Stimulated activated CD4-positive, alpha-beta T cell treated with anti-CD3 and anti-CD28 coated beads, Interleukin-12 subunit alpha, Interleukin-12 subunit beta, amount 100 ng/mL, for 48 hours (primary cell): Measurements from ENCODE around the gene DRP2.
"Not testable (repeated sequence)": the region's sequence is repeated elsewhere in the genome, so short reads cannot be mapped to it uniquely, and the experiment has no call there.

Experiments used
- DNase-seq, 3 donors: peaks; one replicate each; pipeline ENCODE4 v3.0.0-alpha.2; 2020; ENCODE audit warnings: low read depth in 2 of 3, low spot score in 1 of 3

The DRP2 gene, protein sequence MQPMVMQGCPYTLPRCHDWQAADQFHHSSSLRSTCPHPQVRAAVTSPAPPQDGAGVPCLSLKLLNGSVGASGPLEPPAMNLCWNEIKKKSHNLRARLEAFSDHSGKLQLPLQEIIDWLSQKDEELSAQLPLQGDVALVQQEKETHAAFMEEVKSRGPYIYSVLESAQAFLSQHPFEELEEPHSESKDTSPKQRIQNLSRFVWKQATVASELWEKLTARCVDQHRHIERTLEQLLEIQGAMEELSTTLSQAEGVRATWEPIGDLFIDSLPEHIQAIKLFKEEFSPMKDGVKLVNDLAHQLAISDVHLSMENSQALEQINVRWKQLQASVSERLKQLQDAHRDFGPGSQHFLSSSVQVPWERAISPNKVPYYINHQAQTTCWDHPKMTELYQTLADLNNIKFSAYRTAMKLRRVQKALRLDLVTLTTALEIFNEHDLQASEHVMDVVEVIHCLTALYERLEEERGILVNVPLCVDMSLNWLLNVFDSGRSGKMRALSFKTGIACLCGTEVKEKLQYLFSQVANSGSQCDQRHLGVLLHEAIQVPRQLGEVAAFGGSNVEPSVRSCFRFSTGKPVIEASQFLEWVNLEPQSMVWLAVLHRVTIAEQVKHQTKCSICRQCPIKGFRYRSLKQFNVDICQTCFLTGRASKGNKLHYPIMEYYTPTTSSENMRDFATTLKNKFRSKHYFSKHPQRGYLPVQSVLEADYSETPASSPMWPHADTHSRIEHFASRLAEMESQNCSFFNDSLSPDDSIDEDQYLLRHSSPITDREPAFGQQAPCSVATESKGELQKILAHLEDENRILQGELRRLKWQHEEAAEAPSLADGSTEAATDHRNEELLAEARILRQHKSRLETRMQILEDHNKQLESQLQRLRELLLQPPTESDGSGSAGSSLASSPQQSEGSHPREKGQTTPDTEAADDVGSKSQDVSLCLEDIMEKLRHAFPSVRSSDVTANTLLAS

DNA sequence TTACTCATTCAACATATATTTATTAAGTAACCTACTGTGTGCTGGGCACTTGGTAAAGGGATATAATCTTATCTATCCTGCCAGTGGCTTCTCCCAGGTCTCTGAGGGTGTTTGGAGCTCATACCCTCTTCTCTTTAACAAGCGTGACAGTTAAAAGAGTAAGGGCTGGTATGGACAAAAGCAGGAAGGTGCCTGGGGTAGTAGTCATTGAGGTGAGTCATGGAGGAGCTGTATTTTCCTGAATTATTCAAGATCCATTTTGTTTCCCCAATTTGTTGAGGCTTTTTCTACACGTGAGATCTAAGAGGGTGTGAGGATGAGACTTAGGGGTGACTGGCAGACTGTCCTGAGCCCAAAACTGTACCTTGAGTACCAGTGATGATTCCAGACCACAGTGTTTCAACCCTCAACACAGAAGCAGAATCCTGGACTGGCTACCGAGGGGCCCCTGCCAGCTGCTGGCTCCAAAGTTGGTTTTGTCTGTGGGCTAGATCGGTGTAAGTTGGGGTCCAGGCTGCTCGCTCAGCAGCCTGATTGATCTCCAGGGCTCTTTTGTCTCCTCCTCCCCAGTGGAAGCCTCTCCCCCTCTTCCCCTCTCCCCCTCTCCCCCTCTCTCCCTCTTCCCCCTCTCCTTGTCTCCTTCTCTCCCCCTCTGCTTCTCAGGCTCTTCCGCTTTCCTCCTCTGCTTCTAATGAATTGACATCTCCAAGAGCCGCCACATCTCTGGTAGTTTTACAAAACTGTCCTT, at the start of gene DRP2:
Gene DRP2 (plus strand): TSS at position 671 of the 748 bp plus-strand sequence. CDS start 11,862 bp downstream, outside the sequence.
- DNase-seq, result no peak

GRCh38 chrX:101171883-101172400, 47.6 kb upstream of the DRP2 start:
- DNase-seq, result no peak

DNA sequence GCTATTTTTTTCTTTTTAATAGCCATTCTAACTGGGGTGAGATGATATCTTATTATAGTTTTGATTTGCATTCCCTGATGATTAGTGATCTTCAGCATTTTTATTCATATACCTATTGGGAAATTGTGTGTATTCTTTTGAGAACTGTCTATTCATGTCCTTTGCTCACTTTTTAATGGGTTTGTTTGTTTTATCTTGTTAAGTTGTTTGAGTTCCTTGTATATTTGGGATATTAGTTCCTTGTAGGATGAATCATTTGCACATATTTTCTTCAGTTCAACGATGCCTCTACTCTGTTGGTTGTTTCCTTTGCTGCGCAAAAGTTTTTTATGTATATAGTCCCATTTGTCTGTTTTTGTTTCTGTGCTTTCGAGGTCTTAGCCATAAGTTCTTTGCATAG, 43.1 kb upstream of the DRP2 start:
- no peak for DNase-seq

- DNase-seq, result not testable (repeated sequence)
Measured at GRCh38 chrX:101184876-101185275, 34.7 kb upstream of the DRP2 start.

DNA sequence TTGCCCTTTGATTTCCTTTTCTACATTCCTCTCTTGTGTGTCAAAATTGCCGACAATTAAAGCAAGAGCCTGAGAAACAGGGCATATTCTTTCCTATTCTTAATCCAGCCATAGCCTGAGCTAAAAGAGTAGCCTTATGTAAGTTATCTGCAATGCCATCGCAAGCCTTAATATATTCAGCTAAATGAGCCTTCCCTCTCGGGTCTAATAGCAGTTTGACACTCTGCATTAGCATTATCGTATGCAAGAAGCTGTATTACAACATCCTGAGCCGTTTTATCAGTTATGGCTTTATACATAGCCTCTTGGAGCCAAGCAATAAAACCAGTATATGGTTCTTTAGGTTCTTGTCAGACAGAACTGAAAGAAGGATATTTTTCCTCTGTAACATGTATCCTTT, 31.6 kb upstream of the DRP2 start:
- DNase-seq, result not testable (repeated sequence)

- no peak for DNase-seq
Measured at GRCh38 chrX:101190736-101191135, 28.9 kb upstream of the DRP2 start.

DNA sequence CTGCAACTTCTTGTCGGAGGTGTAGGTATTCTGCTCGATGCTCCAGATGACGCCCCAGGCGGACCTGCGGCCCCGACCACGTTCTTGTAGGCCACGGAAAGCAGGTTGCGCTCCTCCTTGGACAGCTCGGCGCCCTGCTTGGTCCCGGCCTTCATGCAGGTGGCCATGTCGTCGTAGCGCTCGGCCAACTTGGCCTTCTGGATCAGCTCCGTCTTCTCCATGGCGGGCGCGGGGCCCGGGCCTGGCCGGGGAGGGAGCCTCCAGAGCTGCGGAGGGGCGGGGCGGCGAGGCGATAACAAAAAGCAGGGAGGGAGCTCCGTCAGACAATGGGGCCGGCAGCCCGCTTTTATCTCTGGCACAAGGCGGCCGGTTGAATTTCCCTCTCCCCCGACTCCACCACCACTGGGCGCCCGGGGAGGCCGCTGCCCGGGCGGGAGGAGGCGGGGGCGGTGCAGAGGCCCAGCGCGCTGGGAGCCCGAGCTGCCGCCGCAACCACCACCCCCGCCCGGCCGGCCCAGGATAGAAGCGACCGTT, 28.3 kb upstream of the DRP2 start:
- DNase-seq, result no peak

DNA sequence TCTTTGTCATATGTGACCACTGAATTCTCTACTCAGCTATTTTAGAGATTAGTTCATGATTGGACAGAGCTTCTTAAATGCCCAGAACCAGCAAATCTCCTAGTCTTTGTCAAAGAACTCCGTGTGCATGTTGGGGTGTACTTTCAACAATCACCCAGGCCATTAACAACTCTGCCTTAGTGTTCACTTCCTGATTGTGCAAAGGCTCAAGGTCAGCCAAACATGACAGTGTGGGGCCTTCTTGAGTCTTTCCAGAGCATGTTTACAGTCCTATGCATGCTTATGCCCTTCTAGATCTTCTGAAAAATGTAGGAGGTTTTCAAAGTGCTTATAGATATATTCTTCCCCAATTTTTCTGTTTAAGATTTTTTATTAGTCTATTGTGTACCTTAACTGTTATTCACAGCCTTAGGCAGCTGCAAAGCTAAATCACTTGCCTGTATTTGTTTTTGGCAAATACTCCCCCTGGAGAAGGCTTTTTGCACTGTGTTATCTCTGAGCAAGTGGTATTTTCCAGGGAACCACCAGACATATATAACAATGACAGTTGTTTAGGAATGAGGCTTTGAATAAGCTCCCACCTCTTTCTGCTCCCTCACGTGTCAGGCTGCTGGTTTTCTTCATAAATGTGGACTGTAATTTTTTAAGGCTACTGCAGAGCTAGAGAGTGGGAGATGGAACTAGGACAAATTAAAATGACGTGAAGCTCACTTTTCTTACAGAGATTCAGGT, 24.0 kb upstream of the DRP2 start:
- no peak for DNase-seq

DNA sequence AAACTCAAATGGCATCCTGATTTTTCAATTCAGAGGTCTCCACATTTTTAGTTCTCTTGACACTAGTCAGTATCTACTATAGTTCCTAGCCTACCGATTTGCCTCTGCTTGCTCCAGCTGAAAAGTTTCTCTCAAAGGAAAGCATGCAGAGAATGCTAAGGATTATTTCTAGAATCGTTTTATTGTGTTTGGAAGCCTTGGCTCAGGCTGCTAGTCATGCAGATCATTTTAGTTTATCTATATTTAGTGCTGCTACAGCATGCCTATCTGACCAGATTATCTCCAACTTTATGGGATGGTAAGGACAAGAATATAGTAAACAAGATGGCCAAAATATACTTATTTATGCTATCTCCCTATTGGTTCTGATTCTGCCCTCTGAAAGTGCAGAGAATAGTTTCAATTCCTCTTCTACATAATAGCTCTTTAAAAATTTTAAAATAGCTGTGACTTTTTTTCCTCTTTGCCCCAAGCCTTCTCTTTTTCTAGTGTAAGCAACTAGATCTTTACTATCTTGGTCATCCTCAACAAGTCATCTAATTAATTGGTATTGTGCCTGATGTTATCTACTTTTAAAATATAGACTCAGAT, 15.7 kb upstream of the DRP2 start:
- DNase-seq, result no peak

DNA sequence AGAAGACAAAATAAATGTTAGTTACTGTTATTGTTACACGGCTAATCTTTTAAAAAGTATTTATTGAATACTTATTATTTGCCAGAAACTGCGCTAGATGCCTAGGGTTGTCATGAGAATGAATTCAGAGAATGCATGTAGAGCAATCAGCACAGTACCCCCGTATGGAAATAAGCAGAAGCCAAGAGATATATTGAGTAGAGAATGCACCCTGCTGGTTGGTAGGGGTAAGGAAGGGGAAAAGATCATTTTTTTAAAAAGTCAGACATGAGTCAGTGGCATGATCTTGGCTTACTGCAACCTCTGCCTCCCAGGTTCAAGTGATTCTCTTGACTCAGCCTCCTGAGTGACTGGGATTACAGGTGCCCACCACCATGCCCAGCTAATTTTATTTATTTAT, 13.1 kb upstream of the DRP2 start:
- no peak for DNase-seq

- no peak for DNase-seq
Measured at GRCh38 chrX:101208152-101208905, 11.3 kb upstream of the DRP2 start.

DNA sequence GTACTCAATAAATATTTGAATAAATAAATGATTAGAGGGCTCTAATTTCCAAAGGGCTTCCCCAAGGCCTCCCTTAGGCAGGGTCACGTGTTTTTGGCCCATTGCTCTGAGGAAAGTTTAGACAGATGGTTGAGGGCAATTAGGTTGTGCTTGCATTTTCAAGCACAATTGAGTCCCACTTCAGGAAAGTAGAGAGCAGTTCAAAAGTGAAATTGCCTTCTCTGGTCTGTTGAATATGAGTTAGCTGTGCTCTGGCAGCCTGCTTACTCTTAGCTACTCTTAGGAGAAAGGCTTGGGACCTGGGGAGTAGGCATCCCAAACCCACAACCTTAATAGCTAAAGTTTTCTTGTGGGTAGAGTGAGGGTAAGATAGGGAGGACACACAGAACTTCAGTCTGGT, 9.0 kb upstream of the DRP2 start:
- no peak for DNase-seq

- DNase-seq, result no peak
Measured at GRCh38 chrX:101217689-101218088, 1.9 kb upstream of the DRP2 start.

GRCh38 chrX:101219864-101220346, 319 bp downstream of the DRP2 start:
- no peak for DNase-seq

DNA sequence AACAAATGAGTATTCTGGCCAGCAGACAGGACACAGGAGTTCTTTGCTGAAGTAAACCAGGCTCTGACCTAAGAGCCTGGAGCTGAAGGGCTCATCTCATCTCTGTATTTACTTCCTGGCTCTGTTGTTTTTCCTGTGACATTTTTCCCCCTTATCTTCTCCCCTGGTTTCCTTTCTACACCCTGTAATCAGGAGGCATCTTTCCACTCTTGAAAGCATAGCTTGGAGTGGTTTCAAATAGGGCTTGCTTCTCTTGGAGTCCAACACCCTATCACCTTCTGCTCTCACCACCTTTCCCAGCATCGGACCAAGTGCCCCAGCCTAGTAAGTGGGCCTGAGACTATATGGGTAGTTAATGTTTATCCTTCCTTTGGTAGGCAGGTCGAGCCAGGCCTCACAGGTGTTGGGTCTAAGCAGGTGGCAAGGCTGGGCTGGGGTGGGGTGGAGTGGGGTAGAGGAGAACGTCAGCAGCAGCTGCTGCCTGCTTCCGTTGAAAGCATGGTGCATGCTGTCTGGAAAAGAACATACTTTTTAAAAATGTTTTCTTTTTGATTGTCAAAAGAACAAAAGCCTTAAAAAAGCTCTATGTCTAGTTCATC, 1.2 kb downstream of the DRP2 start:
- no peak for DNase-seq

GRCh38 chrX:101223226-101223625, 3.6 kb downstream of the DRP2 start:
- DNase-seq, result no peak

DNA sequence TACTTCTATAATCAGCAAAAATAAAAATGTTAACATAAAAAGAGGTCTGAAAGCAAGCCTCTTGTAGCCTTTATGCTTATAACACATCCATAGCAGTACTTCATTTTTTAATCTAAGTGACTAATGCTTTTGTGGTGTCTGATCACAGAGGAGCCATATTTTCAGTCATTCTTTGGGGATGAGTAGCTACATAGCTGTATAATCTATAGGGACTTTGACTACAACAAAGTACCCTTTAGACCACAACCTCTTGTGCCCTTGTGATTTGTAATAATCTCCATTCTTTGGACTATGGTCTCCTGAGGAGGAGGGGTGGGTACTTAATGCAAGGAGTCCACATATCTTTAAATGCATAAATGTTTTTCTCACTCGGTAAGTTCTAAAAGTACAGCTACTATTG, 9.6 kb downstream of the DRP2 start:
- no peak for DNase-seq

DNA sequence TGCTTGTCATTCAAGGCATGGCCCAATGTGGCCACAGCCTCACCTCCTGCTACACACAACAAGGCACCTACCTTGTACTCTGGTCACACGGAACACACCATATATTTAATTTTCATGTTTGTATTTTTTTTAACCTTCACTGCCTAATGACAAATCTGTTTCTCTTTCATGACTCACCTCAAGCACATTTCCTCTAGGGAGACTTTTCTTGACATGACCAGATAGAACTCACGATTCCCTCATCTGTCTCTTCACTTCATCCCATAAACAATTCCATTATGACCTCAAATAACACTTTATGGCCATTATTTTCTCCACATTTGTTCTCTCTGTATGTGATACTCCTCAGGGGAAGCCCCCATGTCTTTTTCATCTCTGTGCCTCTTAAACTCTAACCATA, 11.1 kb downstream of the DRP2 start:
- DNase-seq, result no peak

- no peak for DNase-seq
Measured at GRCh38 chrX:101231080-101231479, 11.5 kb downstream of the DRP2 start.
